HG02973 (cell line): ENCODE results near the gene HOXC10.

Experiments
- ATAC-seq: cut with Tn5 transposase; IDR thresholded peaks from one replicate; pipeline ENCODE4 v1.9.1; 2021; ENCODE audit warnings: moderate library complexity; ENCODE audit not compliant: unreplicated experiment

Gene HOXC10

GRCh38 chr12:53975479-53976152 is 9.3 kb upstream of the HOXC10 start:
- ATAC-seq: no peak

- ATAC-seq: no peak
Measured at GRCh38 chr12:53976172-53976822, 8.6 kb upstream of the HOXC10 start.

- no peak for ATAC-seq
Measured at GRCh38 chr12:53976823-53977595, 7.9 kb upstream of the HOXC10 start.

- ATAC-seq: no peak
Measured at GRCh38 chr12:53977596-53978445, 7.1 kb upstream of the HOXC10 start.

- ATAC-seq: no peak
Measured at GRCh38 chr12:53978477-53979356, 6.2 kb upstream of the HOXC10 start.

GRCh38 chr12:53980104-53980801 is 4.7 kb upstream of the HOXC10 start:
- no peak for ATAC-seq

GRCh38 chr12:53980802-53981496 is 4.0 kb upstream of the HOXC10 start:
- ATAC-seq: no peak

GRCh38 chr12:53981634-53982565 is 3.0 kb upstream of the HOXC10 start:
- ATAC-seq: no peak

- no peak for ATAC-seq
Measured at GRCh38 chr12:53982648-53983567, 2.0 kb upstream of the HOXC10 start.

- no peak for ATAC-seq
Measured at GRCh38 chr12:53983568-53983949, 1.4 kb upstream of the HOXC10 start.

GRCh38 chr12:53983950-53984572 is 885 bp upstream of the HOXC10 start:
- ATAC-seq: no peak

GRCh38 chr12:53985692-53985993 is 697 bp downstream of the HOXC10 start:
- ATAC-seq: no peak

GRCh38 chr12:53985994-53986685 is 1.2 kb downstream of the HOXC10 start:
- no peak for ATAC-seq

GRCh38 chr12:53986686-53987483 is 1.9 kb downstream of the HOXC10 start:
- no peak for ATAC-seq

- ATAC-seq: no peak
Measured at GRCh38 chr12:53987787-53988230, 2.9 kb downstream of the HOXC10 start.
